Neural crest cell (in vitro differentiated cells): ENCODE data around the gene SH3TC2. TPM values are rescaled to one million over a fixed set of nuclear protein-coding genes. Genes with fewer than 3 reads are reported as not detected.

ENCODE experiments used
- DNase-seq: peaks from one replicate; pipeline ENCODE4 v3.0.0; 2021; ENCODE audit warnings: low read depth, mixed read lengths, low spot score
- H3K27ac Mint-ChIP-seq: one replicate; pipeline ENCODE4 v1.8.0; 2021; ENCODE audit warnings: mild to moderate bottlenecking, mixed read lengths; ENCODE audit not compliant: unreplicated experiment
- H3K27me3 Mint-ChIP-seq: 2 replicates; pipeline ENCODE4 v1.8.0; 2021; ENCODE audit warnings: low read depth, mild to moderate bottlenecking, mixed read lengths
- H3K36me3 Mint-ChIP-seq: 2 replicates; pipeline ENCODE4 v1.8.0; 2021; ENCODE audit warnings: low read depth, mild to moderate bottlenecking, mixed read lengths
- H3K4me1 Mint-ChIP-seq: 2 replicates; pipeline ENCODE4 v1.8.0; 2021; ENCODE audit warnings: mixed read lengths
- H3K4me3 Mint-ChIP-seq: one replicate; pipeline ENCODE4 v1.8.0; 2021; ENCODE audit warnings: mild to moderate bottlenecking, mixed read lengths
- H3K9me3 Mint-ChIP-seq: 2 replicates; pipeline ENCODE4 v1.8.0; 2021; ENCODE audit warnings: mixed read lengths
- total RNA-seq: library from RNA; stranded (reverse); gene quantifications from 2 replicates; pipeline ENCODE4 v1.2.1, GENCODE V29; 2021
- TF ChIP-seq, protein P1 (sequence below): fragments of 200-600 bp; sonication (generic); conservative IDR thresholded peaks from 2 replicates; pipeline ENCODE4 v1.5.0; 2021; ENCODE audit warnings: antibody characterized with exemption, mild to moderate bottlenecking

The SH3TC2 gene
- total RNA-seq, 1 donor from 2014 or later = 9.3 TPM

DNA sequence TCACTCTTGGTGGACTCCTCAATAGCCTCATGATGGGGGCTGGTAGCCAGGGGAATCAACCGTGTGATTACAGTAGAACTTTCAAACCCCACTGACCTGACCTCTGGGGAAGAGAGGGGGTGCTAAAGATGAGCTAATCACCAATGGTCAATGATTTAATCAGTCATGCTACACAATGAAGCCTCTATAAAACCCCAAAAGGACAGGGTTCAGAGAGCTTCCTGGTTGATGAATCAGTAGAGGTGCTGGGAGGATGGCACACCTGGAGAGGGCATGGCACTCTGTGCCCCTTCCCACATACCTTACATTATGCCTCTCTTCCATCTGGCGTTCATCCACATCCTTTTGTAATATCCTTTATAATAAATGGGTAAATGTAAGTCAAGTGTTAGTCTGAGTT is 8.9 kb upstream of the SH3TC2 start:
- H3K27ac Mint-ChIP-seq = no peak overlapping the region
- H3K9me3 Mint-ChIP-seq = peaks cover 5% of the 10 kb centered on the region
- no peak overlapping the region for H3K4me3 Mint-ChIP-seq
- H3K36me3 Mint-ChIP-seq = peaks cover 6% of the 10 kb centered on the region
- H3K27me3 Mint-ChIP-seq = no peaks in the 10 kb centered on the region
- TF ChIP-seq, protein P1, sequence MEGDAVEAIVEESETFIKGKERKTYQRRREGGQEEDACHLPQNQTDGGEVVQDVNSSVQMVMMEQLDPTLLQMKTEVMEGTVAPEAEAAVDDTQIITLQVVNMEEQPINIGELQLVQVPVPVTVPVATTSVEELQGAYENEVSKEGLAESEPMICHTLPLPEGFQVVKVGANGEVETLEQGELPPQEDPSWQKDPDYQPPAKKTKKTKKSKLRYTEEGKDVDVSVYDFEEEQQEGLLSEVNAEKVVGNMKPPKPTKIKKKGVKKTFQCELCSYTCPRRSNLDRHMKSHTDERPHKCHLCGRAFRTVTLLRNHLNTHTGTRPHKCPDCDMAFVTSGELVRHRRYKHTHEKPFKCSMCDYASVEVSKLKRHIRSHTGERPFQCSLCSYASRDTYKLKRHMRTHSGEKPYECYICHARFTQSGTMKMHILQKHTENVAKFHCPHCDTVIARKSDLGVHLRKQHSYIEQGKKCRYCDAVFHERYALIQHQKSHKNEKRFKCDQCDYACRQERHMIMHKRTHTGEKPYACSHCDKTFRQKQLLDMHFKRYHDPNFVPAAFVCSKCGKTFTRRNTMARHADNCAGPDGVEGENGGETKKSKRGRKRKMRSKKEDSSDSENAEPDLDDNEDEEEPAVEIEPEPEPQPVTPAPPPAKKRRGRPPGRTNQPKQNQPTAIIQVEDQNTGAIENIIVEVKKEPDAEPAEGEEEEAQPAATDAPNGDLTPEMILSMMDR = no peak
- H3K4me1 Mint-ChIP-seq = peaks cover 4% of the 10 kb centered on the region
- DNase-seq = no peak

DNA sequence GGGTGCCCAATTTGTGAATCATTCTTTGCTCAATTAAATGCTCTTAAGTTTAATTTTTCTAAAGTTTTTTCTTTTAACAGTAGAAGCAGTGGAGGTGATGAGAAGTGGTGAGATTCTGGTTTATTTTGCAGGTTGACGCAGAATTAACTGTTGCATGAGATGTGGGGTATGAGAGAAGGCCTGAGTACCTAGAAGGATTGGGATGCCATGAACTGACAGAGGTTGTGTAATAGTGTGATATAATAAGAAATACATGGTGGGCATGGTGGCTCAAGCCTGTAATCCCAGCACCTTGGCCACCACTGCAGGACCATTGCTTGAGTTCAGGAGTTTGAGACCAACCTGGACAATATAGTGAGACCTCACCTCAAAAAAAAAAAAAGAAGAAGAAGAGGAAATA is 8.4 kb upstream of the SH3TC2 start:
- no peak for DNase-seq
- Mint-ChIP-seq H3K36me3 (peaks cover 6% of the 10 kb centered on the region), H3K9me3 (peaks cover 5% of the 10 kb centered on the region), H3K4me1 (peaks cover 4% of the 10 kb centered on the region), H3K27ac (no peak overlapping the region), H3K4me3 (no peak overlapping the region), H3K27me3 (no peaks in the 10 kb centered on the region)
- TF ChIP-seq, protein P1 = no peak

DNA sequence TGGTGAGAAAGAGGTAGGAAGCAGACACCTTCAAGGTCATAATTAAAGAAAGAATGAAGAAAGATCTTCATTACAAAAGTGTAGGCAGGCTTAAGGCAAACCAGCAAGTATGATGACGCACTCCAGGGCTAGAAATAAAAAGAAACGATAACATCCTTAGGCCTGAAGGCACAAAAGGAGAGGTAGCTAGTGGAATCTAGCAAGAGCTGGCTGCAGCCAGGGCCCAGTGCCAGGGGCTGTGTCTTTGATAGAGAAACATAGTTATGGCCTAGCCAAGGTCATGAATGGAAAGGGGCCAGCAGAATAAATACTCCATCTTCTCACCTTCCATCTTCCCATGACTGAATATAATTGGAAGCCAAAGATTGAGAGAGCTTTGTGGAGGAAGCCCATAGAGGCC is 6.8 kb upstream of the SH3TC2 start:
- H3K36me3 Mint-ChIP-seq = peaks cover 2% of the 10 kb centered on the region
- DNase-seq = no peak
- H3K27me3 Mint-ChIP-seq = no peaks in the 10 kb centered on the region
- H3K4me1 Mint-ChIP-seq = peaks cover 4% of the 10 kb centered on the region
- TF ChIP-seq, protein P1 = no peak
- no peaks in the 10 kb centered on the region for H3K9me3 Mint-ChIP-seq
- no peak overlapping the region for H3K4me3 Mint-ChIP-seq
- H3K27ac Mint-ChIP-seq = no peak overlapping the region

DNA sequence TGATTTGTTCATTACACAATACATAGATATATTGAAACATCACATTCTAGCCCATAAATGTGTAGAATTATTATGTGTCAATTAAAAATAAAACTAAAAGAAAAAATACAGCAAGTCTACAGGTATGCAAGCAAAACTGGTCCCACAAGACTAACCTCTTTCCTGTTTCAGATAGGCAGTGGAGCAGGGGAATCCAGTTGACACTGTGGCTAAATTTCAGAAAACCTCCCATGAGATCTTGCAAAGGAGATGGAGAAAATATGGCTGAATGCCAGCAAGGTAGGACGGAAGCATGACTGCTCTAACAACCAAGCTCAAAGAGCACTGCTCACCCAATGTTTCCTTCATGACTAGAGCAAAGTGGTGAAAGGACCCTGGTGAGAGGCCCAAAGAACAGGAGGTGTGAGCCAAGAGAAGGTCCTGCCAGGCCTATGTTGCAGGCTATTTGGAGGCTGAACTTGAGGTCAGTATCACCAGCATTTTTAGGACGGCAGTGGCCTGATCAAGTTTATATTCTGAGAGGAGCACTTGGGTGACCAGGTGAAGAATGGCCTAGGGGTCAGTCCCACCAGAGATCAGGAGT is 1.1 kb upstream of the SH3TC2 start:
- Mint-ChIP-seq H3K27ac (peak overlapping the region; percentile 60), H3K4me3 (no peak overlapping the region), H3K27me3 (no peaks in the 10 kb centered on the region), H3K36me3 (peaks cover 4% of the 10 kb centered on the region), H3K9me3 (peaks cover under 1% of the 10 kb centered on the region), H3K4me1 (peaks cover 31% of the 10 kb centered on the region)
- no peak for DNase-seq
- TF ChIP-seq, protein P1 = no peak

DNA sequence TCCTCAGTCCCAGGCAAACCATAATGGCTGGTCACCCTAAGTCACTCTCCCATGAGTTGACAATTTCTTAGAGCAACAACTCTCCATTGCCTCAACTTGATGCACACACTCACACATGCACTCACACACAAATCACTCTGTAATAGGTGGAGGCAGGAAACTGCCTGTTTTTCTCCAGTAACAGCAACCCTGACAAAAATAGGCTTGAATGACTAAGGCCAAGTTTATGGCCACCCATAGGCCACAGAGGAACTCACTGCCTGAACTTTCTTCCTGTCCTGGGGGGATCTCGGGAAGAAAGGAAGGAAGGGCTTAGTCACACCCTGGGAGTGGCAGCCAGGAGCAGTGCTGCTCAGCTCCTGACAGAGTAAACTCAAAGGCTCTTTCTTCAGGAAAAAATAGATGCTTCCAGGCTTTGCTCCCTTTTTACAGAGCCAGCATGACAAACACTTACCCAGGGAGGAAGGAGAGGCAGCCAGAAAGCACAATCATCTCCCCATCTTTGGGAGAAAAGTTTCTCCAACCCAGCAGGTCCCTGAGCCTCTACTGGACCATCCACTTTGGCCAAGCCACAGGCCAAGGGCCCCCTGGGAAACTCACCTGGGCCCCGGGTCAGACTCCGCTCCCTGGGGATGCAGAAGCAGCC is 368 bp downstream of the SH3TC2 start:
- H3K27me3 Mint-ChIP-seq = no peaks in the 10 kb centered on the region
- DNase-seq = no peak
- H3K4me1 Mint-ChIP-seq = peaks cover 31% of the 10 kb centered on the region
- TF ChIP-seq, protein P1 = no peak
- H3K36me3 Mint-ChIP-seq = peaks cover 14% of the 10 kb centered on the region
- H3K9me3 Mint-ChIP-seq = peaks cover 8% of the 10 kb centered on the region
- peak overlapping the region; percentile 85 for H3K27ac Mint-ChIP-seq
- peak overlapping the region; percentile 48 for H3K4me3 Mint-ChIP-seq
